Measurements from ENCODE around the gene SLC25A43. TPM values are rescaled to one million over a fixed set of nuclear protein-coding genes. Genes with fewer than 3 reads are reported as not detected.

Gene SLC25A43
- total RNA-seq, 1 donor from 2014 or later: 6.1 TPM

- Mint-ChIP-seq H3K36me3 (ENCODE audit: low read depth) (peaks cover 7% of the 10 kb centered on the region), H3K27me3 (ENCODE audit: low read depth) (no peaks in the 10 kb centered on the region), H3K4me1 (no peaks in the 10 kb centered on the region), H3K4me3 (no peak overlapping the region), H3K27ac (ENCODE audit: unreplicated experiment) (no peak overlapping the region), H3K9me3 (peaks cover 7% of the 10 kb centered on the region)
- DNase-seq (ENCODE audit: low read depth, low spot score): no peak
- TF ChIP-seq, protein P1, sequence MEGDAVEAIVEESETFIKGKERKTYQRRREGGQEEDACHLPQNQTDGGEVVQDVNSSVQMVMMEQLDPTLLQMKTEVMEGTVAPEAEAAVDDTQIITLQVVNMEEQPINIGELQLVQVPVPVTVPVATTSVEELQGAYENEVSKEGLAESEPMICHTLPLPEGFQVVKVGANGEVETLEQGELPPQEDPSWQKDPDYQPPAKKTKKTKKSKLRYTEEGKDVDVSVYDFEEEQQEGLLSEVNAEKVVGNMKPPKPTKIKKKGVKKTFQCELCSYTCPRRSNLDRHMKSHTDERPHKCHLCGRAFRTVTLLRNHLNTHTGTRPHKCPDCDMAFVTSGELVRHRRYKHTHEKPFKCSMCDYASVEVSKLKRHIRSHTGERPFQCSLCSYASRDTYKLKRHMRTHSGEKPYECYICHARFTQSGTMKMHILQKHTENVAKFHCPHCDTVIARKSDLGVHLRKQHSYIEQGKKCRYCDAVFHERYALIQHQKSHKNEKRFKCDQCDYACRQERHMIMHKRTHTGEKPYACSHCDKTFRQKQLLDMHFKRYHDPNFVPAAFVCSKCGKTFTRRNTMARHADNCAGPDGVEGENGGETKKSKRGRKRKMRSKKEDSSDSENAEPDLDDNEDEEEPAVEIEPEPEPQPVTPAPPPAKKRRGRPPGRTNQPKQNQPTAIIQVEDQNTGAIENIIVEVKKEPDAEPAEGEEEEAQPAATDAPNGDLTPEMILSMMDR (conservative IDR thresholded peaks at IDR 0.05): no peak
These were observed 9.9 kb upstream of the SLC25A43 start for GRCh38 chrX:119389214-119389613.

DNA sequence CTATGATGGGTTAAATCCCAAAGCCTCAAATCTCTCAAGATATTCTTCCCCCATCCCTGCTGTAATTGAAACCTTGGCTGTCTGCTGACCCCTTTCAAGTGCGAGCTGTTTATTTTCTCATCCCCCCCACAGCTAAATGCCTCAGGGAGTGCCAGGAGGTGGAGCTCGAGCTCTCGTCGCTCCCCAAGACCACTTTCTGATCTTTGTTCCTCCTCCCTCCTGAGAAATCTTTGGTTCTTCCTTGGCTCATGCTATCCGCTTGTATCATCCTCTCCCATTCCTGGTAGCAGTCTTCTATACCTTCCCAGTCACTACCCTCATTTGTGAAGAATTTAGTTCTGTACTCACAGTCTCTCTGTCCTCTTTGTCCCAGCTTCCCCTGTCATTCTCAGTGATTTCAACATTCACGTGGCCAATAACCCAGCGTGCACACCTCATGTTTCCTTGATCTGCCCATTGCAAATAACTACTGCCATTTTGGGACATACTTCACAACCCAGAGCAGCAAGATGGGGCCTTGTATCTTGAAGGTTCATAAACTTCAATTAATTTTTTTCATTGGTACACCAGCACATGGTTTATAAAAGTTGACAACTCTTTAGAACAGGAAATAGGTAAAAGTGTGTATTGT lies 9.2 kb upstream of the SLC25A43 start:
- H3K36me3 Mint-ChIP-seq (ENCODE audit: low read depth): peaks cover 7% of the 10 kb centered on the region
- no peak overlapping the region for H3K27ac Mint-ChIP-seq (ENCODE audit: unreplicated experiment)
- no peak overlapping the region for H3K4me3 Mint-ChIP-seq
- TF ChIP-seq, protein P1 (conservative IDR thresholded peaks at IDR 0.05): no peak
- no peaks in the 10 kb centered on the region for H3K27me3 Mint-ChIP-seq (ENCODE audit: low read depth)
- no peaks in the 10 kb centered on the region for H3K4me1 Mint-ChIP-seq
- no peak for DNase-seq (ENCODE audit: low read depth, low spot score)
- H3K9me3 Mint-ChIP-seq: peaks cover 7% of the 10 kb centered on the region

- H3K27me3 Mint-ChIP-seq (ENCODE audit: low read depth): no peaks in the 10 kb centered on the region
- H3K4me1 Mint-ChIP-seq: no peaks in the 10 kb centered on the region
- no peak for DNase-seq (ENCODE audit: low read depth, low spot score)
- no peak overlapping the region for H3K27ac Mint-ChIP-seq (ENCODE audit: unreplicated experiment)
- H3K4me3 Mint-ChIP-seq: no peak overlapping the region
- peaks cover 7% of the 10 kb centered on the region for H3K36me3 Mint-ChIP-seq (ENCODE audit: low read depth)
- peaks cover 7% of the 10 kb centered on the region for H3K9me3 Mint-ChIP-seq
- TF ChIP-seq, protein P1 (conservative IDR thresholded peaks at IDR 0.05): peak; percentile 29
These were observed 7.9 kb upstream of the SLC25A43 start for GRCh38 chrX:119391279-119391678.

DNA sequence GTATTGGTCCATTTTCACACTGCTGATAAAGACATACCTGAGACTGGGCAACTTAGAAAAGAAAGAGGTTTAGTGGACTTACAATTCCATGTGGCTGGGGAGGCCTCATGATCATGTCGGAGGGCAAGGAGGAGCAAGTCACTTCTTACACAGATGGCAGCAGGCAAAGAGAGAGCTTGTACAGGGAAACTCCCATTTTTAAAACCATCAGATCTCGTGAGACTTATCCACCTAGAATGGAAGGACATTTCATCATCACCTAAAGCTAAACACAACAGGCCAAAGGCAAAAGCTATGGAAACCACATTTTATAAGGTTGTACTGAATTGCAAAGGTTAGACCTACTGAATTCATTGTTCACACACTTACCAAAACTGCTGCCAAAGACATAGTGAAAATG lies 6.0 kb upstream of the SLC25A43 start:
- no peak overlapping the region for H3K27ac Mint-ChIP-seq (ENCODE audit: unreplicated experiment)
- H3K36me3 Mint-ChIP-seq (ENCODE audit: low read depth): peaks cover 2% of the 10 kb centered on the region
- H3K27me3 Mint-ChIP-seq (ENCODE audit: low read depth): no peaks in the 10 kb centered on the region
- H3K4me1 Mint-ChIP-seq: peaks cover 1% of the 10 kb centered on the region
- DNase-seq (ENCODE audit: low read depth, low spot score): no peak
- TF ChIP-seq, protein P1 (conservative IDR thresholded peaks at IDR 0.05): no peak
- H3K9me3 Mint-ChIP-seq: peaks cover 4% of the 10 kb centered on the region
- no peak overlapping the region for H3K4me3 Mint-ChIP-seq

DNA sequence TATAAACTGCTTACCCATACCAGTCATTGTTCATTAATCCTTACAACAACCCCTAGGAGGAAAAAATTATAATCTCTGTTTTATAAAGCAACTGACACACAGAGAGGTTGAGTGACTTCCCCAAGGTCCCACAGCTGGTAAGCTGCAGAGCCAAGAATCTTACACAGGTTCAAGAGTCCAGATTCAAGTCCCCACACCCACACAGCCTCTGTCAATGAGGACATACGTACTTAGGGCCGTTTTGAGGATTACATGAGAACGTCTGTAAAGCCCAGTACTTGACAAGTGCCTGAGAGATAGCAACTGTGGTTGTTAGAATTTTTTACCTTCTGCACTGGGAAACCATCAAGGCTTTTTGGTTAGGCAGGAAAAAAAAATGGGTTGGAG lies 556 bp upstream of the SLC25A43 start:
- DNase-seq (ENCODE audit: low read depth, low spot score): no peak

More for the DNA sequence above, 556 bp upstream of the SLC25A43 start:
- Mint-ChIP-seq H3K27ac (ENCODE audit: unreplicated experiment) (no peak overlapping the region), H3K4me1 (peaks cover 16% of the 10 kb centered on the region), H3K9me3 (peaks cover 2% of the 10 kb centered on the region), H3K4me3 (peak overlapping the region; percentile 84), H3K27me3 (ENCODE audit: low read depth) (peaks cover 6% of the 10 kb centered on the region), H3K36me3 (ENCODE audit: low read depth) (peaks cover 3% of the 10 kb centered on the region)
- TF ChIP-seq, protein P1 (conservative IDR thresholded peaks at IDR 0.05): no peak
